Erythroblast (primary cell): ENCODE data around the gene LUM.

Source experiments
- GATA1 ChIP-seq: IDR thresholded peaks from 2 replicates; pipeline ENCODE4 v1.6.1; 2011; ENCODE audit warnings: low read depth, mild to moderate bottlenecking, control low read depth, low read length, moderate library complexity
- POLR2A ChIP-seq: IDR thresholded peaks from 2 replicates; pipeline ENCODE4 v1.6.1; 2011; ENCODE audit warnings: mild to moderate bottlenecking, low read length

DNA sequence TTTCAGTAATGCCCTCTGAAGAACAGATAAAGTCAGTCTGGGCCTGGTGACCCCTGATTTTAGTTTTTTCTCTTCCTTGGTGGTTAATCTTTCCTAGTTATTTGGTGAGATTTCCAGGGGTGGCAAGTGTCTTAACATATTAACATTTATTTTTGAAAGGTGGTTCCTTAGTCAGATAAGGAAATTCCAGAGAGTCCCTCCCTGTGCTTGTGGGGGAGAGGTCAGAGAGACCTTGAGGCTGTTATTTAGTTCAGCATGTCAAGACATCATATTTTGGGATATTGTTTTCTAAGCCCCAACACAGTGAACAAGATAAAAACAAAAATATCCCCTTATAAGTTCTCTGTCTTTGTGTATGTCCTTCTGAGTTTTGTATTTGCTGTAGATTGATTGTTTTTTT lies 9.5 kb upstream of the LUM start:
- TF ChIP-seq POLR2A, result no peak
- no peak for TF ChIP-seq GATA1
